A549 (cell line): Measurements from ENCODE around the gene EMC8. TPM values are rescaled to one million over a fixed set of nuclear protein-coding genes. Genes with fewer than 3 reads are reported as not detected.

Experiments
- ATAC-seq, 2 experiments: fragments of 200-7000 bp in 1 of 2; fragments of >200 bp in 1 of 2; cut with Nextera tagmentation in 1 of 2; cut with Tn5 transposase in 1 of 2; 3 replicates each; pipeline versions ENCODE4 v1.8.0 to v1.9.1; 2018 to 2020; ENCODE audit warnings: mild to moderate bottlenecking in 1 of 2, moderate library complexity in 1 of 2
- CTCF ChIA-PET: fragments of 300-600 bp; sonication (Branson Sonifier 250); formaldehyde crosslinking; extraction: SDS; loops from one replicate; lab custom pipeline; 2021; ENCODE audit warnings: antibody characterized with exemption, inconsistent platforms; lab: Yijun Ruan, JAX
- POLR2A ChIA-PET: fragments of 350-600 bp; formaldehyde crosslinking; extraction: SDS; loops from one replicate; lab custom pipeline; 2021; ENCODE audit warnings: antibody characterized with exemption, inconsistent platforms; lab: Yijun Ruan, JAX
- DNase-seq, 2 experiments: peaks; one replicate each; pipeline versions ENCODE4 v3.0.0 to v3.0.0-alpha.2; 2011 to 2016; ENCODE audit warnings: low read depth in 1 of 2, low spot score in 1 of 2
- FAIRE-seq: peaks from 2 replicates; lab custom pipeline; 2011; peaks lifted over from hg19 to GRCh38; lab: Jason Lieb, UNC
- H3K27ac ChIP-seq, 2 experiments: fragments of >200 bp; sonication (Bioruptor Twin); formaldehyde crosslinking; 3 replicates each; pipeline ENCODE4 v1.5.1; 2016 to 2017
- H3K4me1 ChIP-seq: fragments of >200 bp; sonication (Bioruptor Twin); formaldehyde crosslinking; 3 replicates; pipeline ENCODE4 v1.6.1; 2016
- H3K4me2 ChIP-seq: fragments of >200 bp; sonication (Bioruptor Twin); formaldehyde crosslinking; 3 replicates; pipeline ENCODE4 v1.6.1; 2016
- H3K4me3 ChIP-seq: fragments of >200 bp; sonication (Bioruptor Twin); formaldehyde crosslinking; 3 replicates; pipeline ENCODE4 v1.5.1; 2016
- H3K9me3 ChIP-seq: fragments of >200 bp; sonication (Bioruptor Twin); formaldehyde crosslinking; 3 replicates; pipeline ENCODE4 v1.6.1; 2016
- BCL3 ChIP-seq: fragments of >200 bp; sonication (Bioruptor Twin); formaldehyde crosslinking; IDR thresholded peaks from 3 replicates; pipeline ENCODE4 v1.6.1; 2016
- BHLHE40 ChIP-seq: IDR thresholded peaks from 2 replicates; pipeline ENCODE4 v1.6.1; 2012; ENCODE audit warnings: low read depth, low read length, inconsistent platforms
- CBX8 ChIP-seq: fragments of 200-600 bp; sonication (generic); IDR thresholded peaks from 2 replicates; pipeline ENCODE4 v1.6.1; 2016
- CHD2 ChIP-seq: fragments of 150-350 bp; IDR thresholded peaks from 2 replicates; pipeline ENCODE4 v1.6.1; 2014; ENCODE audit warnings: low read length; ENCODE audit not compliant: partially characterized antibody
- EHF ChIP-seq: fragments of 250-450 bp; sonication (Bioruptor Pico); IDR thresholded peaks from 2 replicates; pipeline ENCODE4 v1.5.0; 2020; ENCODE audit warnings: mild to moderate bottlenecking
- EP300 ChIP-seq, 2 experiments: fragments of >200 bp; sonication (Bioruptor Twin); formaldehyde crosslinking; IDR thresholded peaks; 2 replicates in 1 of 2; 3 replicates in 1 of 2; pipeline ENCODE4 v1.6.1; 2016 to 2017
- HMGXB4 ChIP-seq: fragments of 250-450 bp; sonication (Bioruptor Pico); IDR thresholded peaks from 2 replicates; pipeline ENCODE4 v1.5.0; 2021; ENCODE audit warnings: mild to moderate bottlenecking, moderate library complexity, borderline replicate concordance
- HOXB13 ChIP-seq: fragments of 250-450 bp; sonication (Bioruptor Pico); IDR thresholded peaks from 2 replicates; pipeline ENCODE4 v1.5.0; 2020; ENCODE audit warnings: low read depth, mild to moderate bottlenecking, moderate library complexity
- JUN ChIP-seq, 2 experiments: fragments of >200 bp; sonication (Bioruptor Twin); formaldehyde crosslinking; IDR thresholded peaks; 2 replicates in 1 of 2; 3 replicates in 1 of 2; pipeline ENCODE4 v1.6.1; 2016 to 2017
- JUNB ChIP-seq: fragments of >200 bp; sonication (Bioruptor Twin); formaldehyde crosslinking; IDR thresholded peaks from 2 replicates; pipeline ENCODE4 v1.6.1; 2016
- KDM5A ChIP-seq: fragments of 200-600 bp; sonication (generic); IDR thresholded peaks from 2 replicates; pipeline ENCODE4 v1.6.1; 2016; ENCODE audit warnings: antibody characterized with exemption, mild to moderate bottlenecking
- MAZ ChIP-seq: fragments of 150-350 bp; IDR thresholded peaks from 2 replicates; pipeline ENCODE4 v1.6.1; 2014; ENCODE audit warnings: antibody characterized with exemption, low read depth, low read length, borderline replicate concordance
- POLR2A ChIP-seq: IDR thresholded peaks from 2 replicates; pipeline ENCODE4 v1.6.1; 2012; ENCODE audit warnings: mild to moderate bottlenecking, low read length
- RAD21 ChIP-seq, 2 experiments: fragments of >200 bp in 1 of 2; sonication (Bioruptor Twin) in 1 of 2; formaldehyde crosslinking in 1 of 2; IDR thresholded peaks in 1 of 2; conservative IDR thresholded peaks in 1 of 2; 2 replicates in 1 of 2; 3 replicates in 1 of 2; pipeline ENCODE4 v1.6.1; 2012 to 2018; ENCODE audit warnings: inconsistent platforms in 1 of 2
- REST ChIP-seq: fragments of 200-600 bp; sonication (generic); IDR thresholded peaks from 2 replicates; pipeline ENCODE4 v1.6.1; 2016; ENCODE audit warnings: antibody characterized with exemption, mild to moderate bottlenecking, moderate library complexity
- ZC3H11A ChIP-seq: fragments of 450-650 bp; IDR thresholded peaks from 2 replicates; pipeline ENCODE4 v1.6.1; 2014; ENCODE audit warnings: antibody characterized with exemption, mild to moderate bottlenecking
- ZFP36 ChIP-seq: fragments of 450-650 bp; IDR thresholded peaks from 2 replicates; pipeline ENCODE4 v1.6.1; 2014; ENCODE audit warnings: borderline replicate concordance; ENCODE audit not compliant: partially characterized antibody
- WGBS: methylation state at CpG from one replicate; pipeline ENCODE4 v1.1.6; 2017; ENCODE audit errors: missing lambda C conversion rate; 5-methylcytosine and 5-hydroxymethylcytosine counted together
- polyA plus RNA-seq, 4 experiments: library from polyadenylated mRNA; depleted of rRNA in 3 of 4; stranded (reverse); fragments of >200 nt; fragmentation: RNase III in 1 of 4; extraction: RNeasy Plus Mini Kit Qiagen cat#74134 plus additional on column Dnase treatment in 1 of 4; gene quantifications; 2 replicates in 3 of 4; 3 replicates in 1 of 4; pipeline ENCODE4 v1.2.3, GENCODE V29; 2011 to 2017

EMC8 gene
- polyA plus RNA-seq, 2 of the 4 experiments (the other 2 are of a cell fraction): 43.0 to 53.2 TPM

- WGBS: 4% methylated on average over 9 of the region's 9 CpGs
- H3K9me3 ChIP-seq: no peaks in the 10 kb centered on the region
- H3K4me3 ChIP-seq: peak overlapping the region; percentile 100
- peak overlapping the region; percentile 74 for H3K4me2 ChIP-seq
- H3K27ac ChIP-seq: peak overlapping the region; percentile 98
- ChIA-PET CTCF (interaction anchor here (2.4 kb wide), 1 partner anchor 20 kb away, joined by 16 read pairs; no protein-coding TSS in a partner anchor), POLR2A (no interaction called here)
- FAIRE-seq (no peak), DNase-seq (no peak), ATAC-seq (peak in 1 of 2 experiments; percentile 14; a peak in 3 of 6 replicates)
- H3K4me1 ChIP-seq: peaks cover 19% of the 10 kb centered on the region
- TF ChIP-seq CBX8 (no peak), ZFP36 (no peak), HMGXB4 (CRISPR knock-in tag) (no peak), HOXB13 (CRISPR knock-in tag) (no peak), MAZ (no peak), REST (no peak), POLR2A (no peak), EHF (CRISPR knock-in tag) (no peak), JUN (IDR thresholded peaks at IDR 0.05) (no peak), ZC3H11A (no peak), JUNB (no peak), RAD21 (conservative IDR thresholded peaks at IDR 0.05 in 1 of 2, IDR thresholded peaks at IDR 0.05 in 1 of 2) (no peak), BHLHE40 (no peak), CHD2 (no peak)
Measured at GRCh38 chr16:85800321-85800669, 951 bp upstream of the EMC8 start.

- no peaks in the 10 kb centered on the region for H3K9me3 ChIP-seq
- peak; percentile 50 to 62 for ATAC-seq
- ChIA-PET CTCF (interaction anchor here (0.6 to 2.3 kb wide), 4 partner anchors 10 to 1557 kb away, joined by 3 to 6 read pairs (median 3); no protein-coding TSS in a partner anchor), POLR2A (no interaction called here)
- WGBS: 6% methylated on average over 7 of the region's 51 CpGs
- peak; percentile 33 to 65 for DNase-seq
- peak overlapping the region; percentile 99 for H3K4me2 ChIP-seq
- H3K4me3 ChIP-seq: peak overlapping the region; percentile 100
- no peak for TF ChIP-seq EP300 (IDR thresholded peaks at IDR 0.05)
- peak; percentile 16; the same call in 1 of the 2 replicates for TF ChIP-seq KDM5A
- peak; percentile 87; the same call in 1 of the 3 replicates for TF ChIP-seq BCL3
- TF ChIP-seq, all 56 proteins: peak for 2
- H3K4me1 ChIP-seq: peaks cover 19% of the 10 kb centered on the region
- no peak for FAIRE-seq
- H3K27ac ChIP-seq: peak overlapping the region; percentile 98
Measured at GRCh38 chr16:85798901-85799496, 345 bp downstream of the EMC8 start.
